Omental fat pad (tissue), 4 donors: Measurements from ENCODE around the gene EVI5. TPM values are rescaled to one million over a fixed set of nuclear protein-coding genes. Genes with fewer than 3 reads are reported as not detected.

ENCODE experiments used
- ATAC-seq: fragments of 150-250 bp; one replicate; pipeline ENCODE4 v1.9.1; 2016; ENCODE audit warnings: mild to moderate bottlenecking, moderate library complexity; ENCODE audit not compliant: low FRiP score
- DNase-seq: peaks from one replicate; pipeline ENCODE4 v3.0.0-alpha.2; 2019; ENCODE audit warnings: low spot score
- small RNA-seq: library from RNA; depleted of rRNA; stranded (forward); fragments of <200 nt; gene quantifications from one replicate; pipeline ENCODE3, GENCODE V24; 2016
- total RNA-seq, 4 donors: library from RNA; depleted of rRNA; stranded (reverse); fragments of >200 nt; gene quantifications; one replicate each; pipeline ENCODE4 v1.1.0, GENCODE V29; 2016
- TF ChIP-seq, protein P1 (sequence below), 3 donors: fragments of 450-650 bp; IDR thresholded peaks; one replicate each; pipeline ENCODE4 v1.5.1; 2016 to 2017; ENCODE audit warnings: antibody characterized with exemption in 3 of 3, mild to moderate bottlenecking in 3 of 3, moderate library complexity in 2 of 3

Gene EVI5
- total RNA-seq, 4 donors from 2014 or later: 25.9 to 38.3 (median 30.7) TPM

- DNase-seq: no peak
- TF ChIP-seq, protein P1, sequence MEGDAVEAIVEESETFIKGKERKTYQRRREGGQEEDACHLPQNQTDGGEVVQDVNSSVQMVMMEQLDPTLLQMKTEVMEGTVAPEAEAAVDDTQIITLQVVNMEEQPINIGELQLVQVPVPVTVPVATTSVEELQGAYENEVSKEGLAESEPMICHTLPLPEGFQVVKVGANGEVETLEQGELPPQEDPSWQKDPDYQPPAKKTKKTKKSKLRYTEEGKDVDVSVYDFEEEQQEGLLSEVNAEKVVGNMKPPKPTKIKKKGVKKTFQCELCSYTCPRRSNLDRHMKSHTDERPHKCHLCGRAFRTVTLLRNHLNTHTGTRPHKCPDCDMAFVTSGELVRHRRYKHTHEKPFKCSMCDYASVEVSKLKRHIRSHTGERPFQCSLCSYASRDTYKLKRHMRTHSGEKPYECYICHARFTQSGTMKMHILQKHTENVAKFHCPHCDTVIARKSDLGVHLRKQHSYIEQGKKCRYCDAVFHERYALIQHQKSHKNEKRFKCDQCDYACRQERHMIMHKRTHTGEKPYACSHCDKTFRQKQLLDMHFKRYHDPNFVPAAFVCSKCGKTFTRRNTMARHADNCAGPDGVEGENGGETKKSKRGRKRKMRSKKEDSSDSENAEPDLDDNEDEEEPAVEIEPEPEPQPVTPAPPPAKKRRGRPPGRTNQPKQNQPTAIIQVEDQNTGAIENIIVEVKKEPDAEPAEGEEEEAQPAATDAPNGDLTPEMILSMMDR (IDR thresholded peaks at IDR 0.05): no peak
- no peak for ATAC-seq
Observed at GRCh38 chr1:92465256-92465647, 319.7 kb downstream of the EVI5 start.

GRCh38 chr1:92464588-92465255 lies 320.2 kb downstream of the EVI5 start:
- no peak for DNase-seq
- ATAC-seq: no peak
- TF ChIP-seq, protein P1 (IDR thresholded peaks at IDR 0.05): no peak

DNA sequence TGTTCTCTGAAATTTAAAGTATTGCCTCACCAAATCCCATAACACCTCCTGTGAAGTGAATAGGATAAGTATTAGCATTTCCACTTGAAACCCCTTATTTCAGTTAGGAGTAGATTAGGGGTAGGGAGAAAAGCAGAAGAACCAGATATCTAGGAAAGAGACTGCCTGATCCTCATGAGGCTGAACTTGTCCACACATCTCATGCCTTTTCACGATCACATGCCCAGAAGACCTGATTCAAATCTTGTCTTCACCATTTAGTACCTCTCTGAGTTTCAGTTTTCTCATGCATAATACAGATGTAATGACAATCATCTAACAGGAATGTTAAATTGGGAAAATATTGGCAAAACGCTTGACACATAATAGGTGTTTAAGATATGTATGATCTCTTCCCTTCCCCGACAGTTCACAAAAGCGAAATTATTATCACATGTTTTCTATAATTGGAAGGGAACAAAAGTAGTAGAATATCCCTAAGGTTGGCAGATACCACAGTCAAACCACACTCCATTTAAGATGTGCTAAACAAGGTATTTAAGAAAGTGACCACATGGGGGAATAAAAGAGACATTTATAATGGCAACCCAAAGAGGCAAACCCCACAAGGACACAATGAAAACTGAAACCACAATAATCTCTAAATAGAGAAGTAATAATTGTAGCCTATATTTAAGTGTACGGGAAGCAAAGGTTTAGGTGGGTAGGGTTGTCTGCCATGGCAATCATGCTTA lies 323.4 kb downstream of the EVI5 start:
- ATAC-seq (no peak), DNase-seq (no peak)
- TF ChIP-seq, protein P1 (IDR thresholded peaks at IDR 0.05): no peak

GRCh38 chr1:92459871-92460320 lies 325.0 kb downstream of the EVI5 start:
- DNase-seq (no peak), ATAC-seq (no peak)
- TF ChIP-seq, protein P1 (IDR thresholded peaks at IDR 0.05): no peak

Small RNAs within 50 kb of the gene (small RNA-seq; reads per million reads assigned to genes)
- gene AC104332.2: not detected
- not detected for gene RNU4-59P

Other genes starting within 250 kb of the EVI5 start
- gene RPL5, start 46.9 kb upstream of the EVI5 start, total RNA-seq: 1,000 to 10,000 TPM; 1,480 to 1,916 (median 1,561) TPM
- 10 to 100 TPM in 3 of 4 donors, 1 to 10 TPM in 1; 9.1 to 27.2 (median 18.3) TPM for gene DIPK1A, start 176.4 kb upstream of the EVI5 start, total RNA-seq